Neural cell (in vitro differentiated cells): Measurements from ENCODE around the gene GCC1. TPM values are rescaled to one million over a fixed set of nuclear protein-coding genes. Genes with fewer than 3 reads are reported as not detected.

Source experiments
- H2AFZ ChIP-seq: fragments of 200-600, 300-800 bp; sonication (generic), shearing (Covaris generic); 2 replicates; pipeline ENCODE4 v1.6.0; 2014; ENCODE audit warnings: low read depth, mild to moderate bottlenecking, antibody characterized with exemption, low read length, moderate library complexity
- H3F3A ChIP-seq: fragments of 200-600 bp; shearing (Covaris generic); 2 replicates; pipeline ENCODE4 v1.6.1; 2016; ENCODE audit warnings: mild to moderate bottlenecking, moderate library complexity, mixed read lengths, antibody characterized with exemption, low read length; ENCODE audit not compliant: insufficient read depth, poor library complexity, severe bottlenecking
- H3K27ac ChIP-seq: fragments of 200-600, 300-800 bp; sonication (generic), shearing (Covaris generic); 2 replicates; pipeline ENCODE4 v1.5.1; 2014; ENCODE audit warnings: mild to moderate bottlenecking, low read length, moderate library complexity
- H3K27me3 ChIP-seq: fragments of 300-800, 200-600 bp; sonication (generic), shearing (Covaris generic); 2 replicates; pipeline ENCODE4 v1.6.0; 2014; ENCODE audit warnings: mild to moderate bottlenecking, low read depth, low read length, moderate library complexity; ENCODE audit not compliant: insufficient read depth
- H3K36me3 ChIP-seq: fragments of 300-800, 200-600 bp; sonication (generic), shearing (Covaris generic); 2 replicates; pipeline ENCODE4 v1.5.1; 2014; ENCODE audit warnings: mild to moderate bottlenecking, antibody characterized with exemption, low read length, moderate library complexity; ENCODE audit not compliant: insufficient read depth
- H3K4me2 ChIP-seq: fragments of 300-800, 200-600 bp; sonication (generic), shearing (Covaris generic); 2 replicates; pipeline ENCODE4 v1.6.0; 2014; ENCODE audit warnings: mild to moderate bottlenecking, low read length
- H3K4me3 ChIP-seq: fragments of 300-800, 200-600 bp; sonication (generic), shearing (Covaris generic); 2 replicates; pipeline ENCODE4 v1.5.1; 2014; ENCODE audit warnings: mild to moderate bottlenecking, low read length, moderate library complexity
- H3K79me2 ChIP-seq: fragments of 200-600 bp; shearing (Covaris generic); replicated peaks from 2 replicates; pipeline ENCODE4 v1.6.0; 2014; ENCODE audit warnings: mild to moderate bottlenecking, low read length, moderate library complexity; ENCODE audit not compliant: insufficient read depth
- H3K9ac ChIP-seq: fragments of 300-800, 200-600 bp; sonication (generic), shearing (Covaris generic); 2 replicates; pipeline ENCODE4 v1.6.1; 2016; ENCODE audit warnings: mild to moderate bottlenecking, low read length, mixed read lengths
- H3K9me2 ChIP-seq: fragments of 200-600 bp; shearing (Covaris generic); 2 replicates; pipeline ENCODE4 v1.6.1; 2016; ENCODE audit warnings: mild to moderate bottlenecking, low read length, mixed read lengths; ENCODE audit not compliant: insufficient read depth
- H3K9me3 ChIP-seq: fragments of 200-600, 300-800 bp; sonication (generic), shearing (Covaris generic); 2 replicates; pipeline ENCODE4 v1.6.1; 2016; ENCODE audit warnings: mild to moderate bottlenecking, mixed run types, low read length, moderate library complexity, mixed read lengths
- H4K20me1 ChIP-seq: fragments of 200-600 bp; shearing (Covaris generic); 2 replicates; pipeline ENCODE4 v1.6.1; 2016; ENCODE audit warnings: mild to moderate bottlenecking, mixed run types; ENCODE audit not compliant: insufficient read depth
- CTCF ChIP-seq: fragments of 450-650 bp; IDR thresholded peaks from 2 replicates; pipeline ENCODE4 v1.5.1; 2014; ENCODE audit warnings: antibody characterized with exemption, mild to moderate bottlenecking, moderate library complexity; ENCODE audit not compliant: poor library complexity, severe bottlenecking
- EP300 ChIP-seq: fragments of 450-650 bp; conservative IDR thresholded peaks from 2 replicates; pipeline ENCODE4 v1.6.1; 2014; ENCODE audit warnings: antibody characterized with exemption, mild to moderate bottlenecking, moderate library complexity; ENCODE audit not compliant: poor library complexity, severe bottlenecking
- EZH2 ChIP-seq: fragments of 200-600, 300-800 bp; shearing (Covaris generic), sonication (generic); IDR thresholded peaks from 2 replicates; pipeline ENCODE4 v1.6.1; 2014; ENCODE audit warnings: antibody characterized with exemption, low read length, borderline replicate concordance, mild to moderate bottlenecking; ENCODE audit not compliant: insufficient read depth, poor library complexity, severe bottlenecking
- MXI1 ChIP-seq: fragments of 450-650 bp; conservative IDR thresholded peaks from 2 replicates; pipeline ENCODE4 v1.6.1; 2014; ENCODE audit warnings: antibody characterized with exemption, mild to moderate bottlenecking; ENCODE audit not compliant: poor library complexity, severe bottlenecking
- POLR2AphosphoS5 ChIP-seq: IDR thresholded peaks from 2 replicates; pipeline ENCODE4 v1.6.1; 2012
- RAD21 ChIP-seq: fragments of 450-650 bp; conservative IDR thresholded peaks from 2 replicates; pipeline ENCODE4 v1.6.1; 2014; ENCODE audit warnings: antibody characterized with exemption, mild to moderate bottlenecking, moderate library complexity
- REST ChIP-seq: IDR thresholded peaks from 2 replicates; pipeline ENCODE4 v1.6.1; 2012; ENCODE audit warnings: borderline replicate concordance
- SMC3 ChIP-seq: fragments of 450-650 bp; conservative IDR thresholded peaks from 2 replicates; pipeline ENCODE4 v1.6.1; 2014; ENCODE audit warnings: antibody characterized with exemption, mild to moderate bottlenecking, moderate library complexity; ENCODE audit not compliant: poor library complexity
- TAF1 ChIP-seq: IDR thresholded peaks from 2 replicates; pipeline ENCODE4 v1.6.1; 2012; ENCODE audit warnings: low read depth
- polyA plus RNA-seq: library from polyadenylated mRNA; depleted of rRNA; stranded (reverse); fragments of >200 nt; gene quantifications from 2 replicates; pipeline ENCODE4 v1.2.3, GENCODE V29; 2014

Gene GCC1
- polyA plus RNA-seq, 1 donor from 2014 or later, result 6.6 TPM

- Histone ChIP-seq H3K27ac (no peak overlapping the region), H2AFZ (no peak overlapping the region)
These were observed 43.0 kb upstream of the GCC1 start for GRCh38 chr7:127628445-127628844.

GRCh38 chr7:127625331-127625730 is 39.9 kb upstream of the GCC1 start:
- H3K9me3 ChIP-seq, result no peaks in the 10 kb centered on the region
- H3K4me3 ChIP-seq, result no peak overlapping the region
- H3K27ac ChIP-seq, result no peak overlapping the region
- peaks cover 13% of the 10 kb centered on the region for H3K27me3 ChIP-seq
- no peak overlapping the region for H2AFZ ChIP-seq
- H3K9me2 ChIP-seq, result no peaks in the 10 kb centered on the region
- H3K9ac ChIP-seq, result no peak overlapping the region
- H3K79me2 ChIP-seq, result no peaks in the 10 kb centered on the region
- H3F3A ChIP-seq, result no peaks in the 10 kb centered on the region
- H3K36me3 ChIP-seq, result no peaks in the 10 kb centered on the region
- no peak overlapping the region for H3K4me2 ChIP-seq
- no peaks in the 10 kb centered on the region for H4K20me1 ChIP-seq
- TF ChIP-seq REST (no peak), SMC3 (no peak), TAF1 (no peak), EZH2 (no peak), EP300 (no peak), RAD21 (no peak)

More at GRCh38 chr7:127628445-127628844, 43.0 kb upstream of the GCC1 start:
- Histone ChIP-seq H3K4me2 (no peak overlapping the region), H3F3A (no peaks in the 10 kb centered on the region), H3K27me3 (no peaks in the 10 kb centered on the region), H3K36me3 (no peaks in the 10 kb centered on the region), H3K9me3 (no peaks in the 10 kb centered on the region), H4K20me1 (no peaks in the 10 kb centered on the region), H3K4me3 (no peak overlapping the region), H3K9me2 (no peaks in the 10 kb centered on the region), H3K9ac (no peak overlapping the region), H3K79me2 (no peaks in the 10 kb centered on the region)
- TF ChIP-seq RAD21 (no peak), MXI1 (no peak), EP300 (no peak), EZH2 (no peak), SMC3 (no peak), REST (no peak), TAF1 (no peak), CTCF (no peak), POLR2AphosphoS5 (no peak)
